Measurements from ENCODE around the gene MFAP3L. TPM values are rescaled to one million over a fixed set of nuclear protein-coding genes. Genes with fewer than 3 reads are reported as not detected.

Gene MFAP3L
- 1 to 10 TPM; 2.1 to 5.9 (median 3.9) TPM for total RNA-seq
- polyA plus RNA-seq, result 1 to 10 TPM in 1 of 2 donors, under 1 TPM in 1; 0.94 to 1.0 TPM
- long read RNA-seq, donor 1, partial matches to known transcripts, result 0 of 3 reads
- long read RNA-seq, donor 1, other reads (novel, unspliced or antisense), result 2 of 3 reads
- long read RNA-seq, donor 2, partial matches to known transcripts, result 0 of 4 reads
- long read RNA-seq, donor 2, other reads (novel, unspliced or antisense), result 4 of 4 reads
- long read RNA-seq, donor 3, partial matches to known transcripts, result 0 of 1 reads
- long read RNA-seq, donor 3, other reads (novel, unspliced or antisense), result 1 of 1 reads

DNA sequence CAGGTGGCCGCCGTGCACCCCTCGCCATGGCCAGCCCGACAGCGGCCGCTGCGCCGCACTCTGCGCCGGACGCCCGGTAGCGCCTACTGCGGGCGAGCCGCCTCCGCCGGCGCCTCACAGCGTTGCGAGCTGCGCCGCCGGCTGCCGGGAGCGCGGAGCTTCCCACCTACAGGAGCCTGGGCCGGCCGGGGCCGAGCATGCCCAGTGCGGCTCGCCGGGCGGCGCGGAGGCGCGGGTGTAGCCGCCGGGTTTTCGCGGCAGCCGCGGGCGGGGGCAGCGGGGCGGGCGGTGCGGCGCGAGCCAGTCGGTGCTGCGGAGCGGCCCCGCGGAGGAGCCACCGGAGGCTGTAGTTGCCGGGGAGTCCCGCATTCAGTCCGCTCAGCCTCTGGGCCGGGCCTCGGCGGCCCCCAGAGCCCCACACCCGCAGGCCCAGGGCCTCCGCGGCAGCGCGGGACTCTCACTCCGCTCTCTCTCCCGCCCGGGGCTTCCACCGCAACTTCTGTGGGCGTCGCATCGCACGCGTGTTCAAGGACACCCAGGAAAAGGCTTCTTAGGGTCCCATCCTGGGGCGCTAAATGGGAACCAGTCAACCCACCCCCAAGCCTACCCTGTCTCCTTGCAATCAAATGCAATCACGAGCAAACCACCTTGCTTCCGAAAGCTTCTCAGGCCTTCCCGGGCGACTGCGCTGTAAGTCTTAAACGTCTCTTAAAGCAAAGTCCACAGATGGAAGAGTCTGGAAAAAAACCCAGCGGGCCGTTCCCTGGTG, at the start of gene MFAP3L:
TSS of gene MFAP3L (minus strand) at position 143 of the 769 bp plus-strand sequence. CDS start 20,518 bp downstream, outside the sequence.
- Histone ChIP-seq H3K27me3 (peaks cover 0 to 36% (median 0%) of the 10 kb centered on the region in 7 donors), H3K9me3 (peaks cover 0 to 5% (median 0%) of the 10 kb centered on the region in 11 donors), H3K4me3 (peak within 1 kb of the TSS; percentile 50 to 99 (median 88)), H3K27ac (peak within 1 kb of the TSS in 9 of 10 donors; percentile 85 to 93 (median 88)), H3K4me1 (peaks cover 0 to 20% (median 12%) of the 10 kb centered on the region in 9 donors), H3K36me3 (no peaks in the 10 kb centered on the region)
- TF ChIP-seq, protein P1, sequence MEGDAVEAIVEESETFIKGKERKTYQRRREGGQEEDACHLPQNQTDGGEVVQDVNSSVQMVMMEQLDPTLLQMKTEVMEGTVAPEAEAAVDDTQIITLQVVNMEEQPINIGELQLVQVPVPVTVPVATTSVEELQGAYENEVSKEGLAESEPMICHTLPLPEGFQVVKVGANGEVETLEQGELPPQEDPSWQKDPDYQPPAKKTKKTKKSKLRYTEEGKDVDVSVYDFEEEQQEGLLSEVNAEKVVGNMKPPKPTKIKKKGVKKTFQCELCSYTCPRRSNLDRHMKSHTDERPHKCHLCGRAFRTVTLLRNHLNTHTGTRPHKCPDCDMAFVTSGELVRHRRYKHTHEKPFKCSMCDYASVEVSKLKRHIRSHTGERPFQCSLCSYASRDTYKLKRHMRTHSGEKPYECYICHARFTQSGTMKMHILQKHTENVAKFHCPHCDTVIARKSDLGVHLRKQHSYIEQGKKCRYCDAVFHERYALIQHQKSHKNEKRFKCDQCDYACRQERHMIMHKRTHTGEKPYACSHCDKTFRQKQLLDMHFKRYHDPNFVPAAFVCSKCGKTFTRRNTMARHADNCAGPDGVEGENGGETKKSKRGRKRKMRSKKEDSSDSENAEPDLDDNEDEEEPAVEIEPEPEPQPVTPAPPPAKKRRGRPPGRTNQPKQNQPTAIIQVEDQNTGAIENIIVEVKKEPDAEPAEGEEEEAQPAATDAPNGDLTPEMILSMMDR (IDR thresholded peaks at IDR 0.05), result peak in 3 of 9 donors; percentile 9 to 41 (median 32)
- ATAC-seq, result peak; percentile 87 to 98 (median 94)
- DNase-seq, result peak; percentile 84 to 91
- WGBS, 2 donors, result 0% methylated on average over 70 to 86 of the region's 86 CpGs
- intact Hi-C loops (cut with DNase I), result loop anchor here in 7 of 10 donors (1.0 to 10.0 kb wide), 4 partner anchors 409 to 414 kb away; partner anchors contain the start of gene NEK1 (in 6 of the 7)

DNA sequence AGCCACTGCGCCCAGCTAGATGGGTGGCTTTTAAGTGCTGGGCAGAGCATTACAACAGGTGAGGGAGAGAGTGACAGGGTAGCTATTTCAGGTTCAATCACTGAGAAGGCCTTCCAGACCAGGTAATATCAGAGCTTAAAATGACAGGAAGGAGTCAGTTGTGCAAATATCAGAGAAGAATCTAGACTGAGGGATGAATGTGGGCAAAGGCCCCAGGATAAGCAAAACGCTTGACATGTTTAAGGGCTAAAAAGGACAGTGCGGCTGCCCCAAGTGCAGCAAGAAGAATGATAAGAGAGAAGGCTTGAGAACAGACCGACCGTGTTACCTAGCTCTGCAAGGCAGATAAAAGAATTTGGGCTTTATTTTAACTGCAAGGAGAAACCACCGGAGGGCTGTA, 45.0 kb upstream of the MFAP3L start:
- TF ChIP-seq, protein P1 (IDR thresholded peaks at IDR 0.05), result no peak
- Histone ChIP-seq H3K36me3 (peaks cover 0 to 64% (median 4%) of the 10 kb centered on the region in 9 donors), H3K4me3 (no peak overlapping the region), H3K4me1 (no peaks in the 10 kb centered on the region), H3K9me3 (no peaks in the 10 kb centered on the region), H3K27ac (no peak overlapping the region), H3K27me3 (no peaks in the 10 kb centered on the region)
- no peak for ATAC-seq
- intact Hi-C loops (cut with DNase I), result no loop called here
- no peak for DNase-seq
- WGBS, 2 donors, result 83 to 91% methylated on average over 6 of the region's 6 CpGs

DNA sequence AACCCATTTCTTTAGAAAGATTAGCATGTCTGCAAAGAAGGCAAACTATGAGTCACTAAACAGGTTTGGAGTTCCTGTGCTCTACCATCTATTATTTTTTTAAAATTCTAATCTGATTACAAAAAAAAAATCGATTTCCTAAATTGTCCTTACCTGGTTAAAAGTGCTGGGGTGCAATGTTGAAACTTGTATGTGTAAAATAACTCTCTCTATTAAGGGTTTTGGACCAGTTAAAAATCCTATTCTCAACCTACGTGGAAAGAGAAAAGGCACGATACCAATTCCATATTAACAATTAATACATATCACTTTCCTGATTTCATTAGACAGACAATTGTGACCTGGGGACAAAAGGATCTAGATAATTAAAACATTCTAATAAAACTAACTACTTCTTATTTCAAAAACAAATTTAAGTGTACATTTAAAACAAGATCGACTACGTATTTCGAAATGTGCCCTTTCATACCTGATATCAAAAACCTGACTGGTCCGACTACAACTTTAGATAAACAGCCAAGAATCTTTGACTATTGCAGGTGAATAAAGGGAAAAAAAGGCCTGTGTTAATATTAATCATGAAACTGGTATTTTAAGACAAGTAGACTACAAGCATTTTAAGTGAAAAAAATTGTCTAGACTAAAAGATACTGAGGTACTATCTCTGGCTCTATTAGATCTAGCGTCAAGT, 42.4 kb upstream of the MFAP3L start:
- Histone ChIP-seq H3K4me3 (no peak overlapping the region), H3K9me3 (no peaks in the 10 kb centered on the region), H3K27me3 (no peaks in the 10 kb centered on the region), H3K27ac (no peak overlapping the region), H3K36me3 (peaks cover 0 to 68% (median 4%) of the 10 kb centered on the region in 9 donors), H3K4me1 (no peaks in the 10 kb centered on the region)
- DNase-seq (no peak), ATAC-seq (no peak)
- intact Hi-C loops (cut with DNase I), result no loop called here
- TF ChIP-seq, protein P1 (IDR thresholded peaks at IDR 0.05), result no peak
- WGBS, 2 donors, result 96% methylated on average over 8 of the region's 8 CpGs

DNA sequence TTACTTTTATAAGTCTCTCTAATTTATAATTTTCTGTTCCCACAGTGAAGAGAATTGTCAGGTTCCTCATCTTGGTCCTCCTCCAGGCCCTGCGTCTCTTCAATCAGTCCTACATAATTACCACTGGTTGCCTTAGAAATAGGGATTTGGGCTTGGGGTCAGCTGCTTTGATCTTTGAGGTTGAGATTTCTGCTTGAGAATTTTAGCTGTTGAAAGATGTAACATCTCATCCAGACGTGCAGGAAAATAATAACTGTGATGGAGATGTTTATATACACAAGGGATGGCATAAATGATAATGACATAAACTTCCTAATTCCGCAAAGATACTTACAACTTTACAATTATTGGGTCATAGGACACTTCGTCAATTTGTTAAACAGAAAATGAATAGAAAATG, 33.2 kb upstream of the MFAP3L start:
- 90 to 92% methylated on average over 4 of the region's 4 CpGs for WGBS, 2 donors
- Histone ChIP-seq H3K27me3 (no peaks in the 10 kb centered on the region), H3K4me1 (no peaks in the 10 kb centered on the region), H3K27ac (no peak overlapping the region), H3K4me3 (no peak overlapping the region), H3K9me3 (no peaks in the 10 kb centered on the region), H3K36me3 (peaks cover 0 to 45% (median 0%) of the 10 kb centered on the region in 9 donors)
- TF ChIP-seq, protein P1 (IDR thresholded peaks at IDR 0.05), result no peak
- intact Hi-C loops (cut with DNase I), result loop anchor here in 1 of 10 donors (10.0 kb wide), 1 partner anchor 445 kb away; the partner anchor contains the start of gene NEK1
- DNase-seq (no peak), ATAC-seq (no peak)

Measured in heart right ventricle (tissue), 16 donors.